Retinal pigment epithelial cell (primary cell): ENCODE measurements around the gene SCAI.

Experiments used
- DNase-seq: peaks from one replicate; pipeline ENCODE4 v3.0.0-alpha.2; 2010; ENCODE audit warnings: low read depth
- H3K4me3 ChIP-seq: 2 replicates; pipeline ENCODE4 v1.5.1; 2011; ENCODE audit warnings: mild to moderate bottlenecking, low read length, control low read depth, moderate library complexity
- TF ChIP-seq, protein P1 (sequence below): conservative IDR thresholded peaks from 2 replicates; pipeline ENCODE4 v1.5.1; 2011; ENCODE audit warnings: low read depth, low read length, control low read depth, inconsistent platforms

Gene SCAI

DNA sequence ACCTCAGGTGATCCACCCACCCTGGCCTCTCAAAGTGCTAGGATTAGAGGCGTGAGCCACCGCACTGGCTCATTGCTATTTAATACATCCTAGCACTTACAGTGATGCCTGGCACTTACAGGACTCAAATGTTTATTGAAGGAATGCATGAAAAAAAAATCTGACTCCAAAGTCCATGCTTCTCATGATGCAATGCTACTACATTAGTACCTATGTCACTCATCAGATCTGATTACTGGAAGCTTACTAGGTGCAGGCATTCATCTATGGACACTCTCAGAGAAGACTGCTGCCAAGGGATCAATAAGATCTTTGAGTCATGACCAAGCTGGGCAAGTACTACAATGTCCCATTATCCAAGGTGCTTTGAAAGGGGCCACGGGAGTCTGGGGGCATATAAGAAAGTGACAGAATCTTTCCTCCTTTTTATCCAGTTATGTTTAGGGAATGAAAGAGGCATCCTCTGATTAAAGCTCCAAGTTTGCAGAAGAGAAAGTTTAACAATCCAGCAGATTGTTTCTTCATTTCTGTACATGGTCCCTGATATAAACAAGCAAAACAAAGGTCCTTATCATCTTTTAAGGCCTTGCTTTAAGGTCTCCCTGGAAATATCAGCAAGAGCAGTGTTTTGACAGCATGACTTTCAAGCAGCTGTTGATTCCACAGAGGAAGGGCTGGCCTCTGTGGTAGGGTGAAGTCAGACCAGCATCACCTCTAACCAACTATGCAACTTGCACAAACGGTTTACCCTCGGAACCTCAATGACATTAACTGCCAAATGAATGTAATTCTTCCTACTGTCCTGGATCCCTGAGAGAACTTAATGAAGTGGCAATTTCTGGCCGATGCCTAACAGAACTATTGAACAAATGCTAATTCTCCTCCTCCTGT, 245.5 kb downstream of the SCAI start:
- TF ChIP-seq, protein P1, sequence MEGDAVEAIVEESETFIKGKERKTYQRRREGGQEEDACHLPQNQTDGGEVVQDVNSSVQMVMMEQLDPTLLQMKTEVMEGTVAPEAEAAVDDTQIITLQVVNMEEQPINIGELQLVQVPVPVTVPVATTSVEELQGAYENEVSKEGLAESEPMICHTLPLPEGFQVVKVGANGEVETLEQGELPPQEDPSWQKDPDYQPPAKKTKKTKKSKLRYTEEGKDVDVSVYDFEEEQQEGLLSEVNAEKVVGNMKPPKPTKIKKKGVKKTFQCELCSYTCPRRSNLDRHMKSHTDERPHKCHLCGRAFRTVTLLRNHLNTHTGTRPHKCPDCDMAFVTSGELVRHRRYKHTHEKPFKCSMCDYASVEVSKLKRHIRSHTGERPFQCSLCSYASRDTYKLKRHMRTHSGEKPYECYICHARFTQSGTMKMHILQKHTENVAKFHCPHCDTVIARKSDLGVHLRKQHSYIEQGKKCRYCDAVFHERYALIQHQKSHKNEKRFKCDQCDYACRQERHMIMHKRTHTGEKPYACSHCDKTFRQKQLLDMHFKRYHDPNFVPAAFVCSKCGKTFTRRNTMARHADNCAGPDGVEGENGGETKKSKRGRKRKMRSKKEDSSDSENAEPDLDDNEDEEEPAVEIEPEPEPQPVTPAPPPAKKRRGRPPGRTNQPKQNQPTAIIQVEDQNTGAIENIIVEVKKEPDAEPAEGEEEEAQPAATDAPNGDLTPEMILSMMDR, result no peak
- DNase-seq, result no peak

DNA sequence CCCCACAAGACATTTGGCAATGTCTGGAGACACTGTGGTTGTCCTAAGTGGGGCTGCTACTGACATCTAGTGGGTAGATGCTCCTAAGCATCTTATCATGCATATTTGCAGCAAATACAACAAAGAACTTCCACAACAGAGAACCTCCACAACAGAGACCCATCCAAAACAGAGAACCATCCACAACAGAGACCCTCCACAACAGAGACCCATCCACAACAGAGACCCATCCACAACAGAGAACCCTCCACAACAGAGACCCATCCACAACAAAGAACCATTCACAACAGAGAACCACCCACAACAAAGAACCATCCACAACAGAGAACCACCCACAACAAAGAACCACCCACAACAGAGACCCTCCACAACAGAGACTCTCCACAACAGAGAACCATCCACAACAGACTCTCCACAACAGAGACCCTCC, 248.6 kb downstream of the SCAI start:
- TF ChIP-seq, protein P1, result peak; percentile 61
- H3K4me3 ChIP-seq, result no peak overlapping the region
- no peak for DNase-seq

More for the DNA sequence above, 245.5 kb downstream of the SCAI start:
- no peak overlapping the region for H3K4me3 ChIP-seq

DNA sequence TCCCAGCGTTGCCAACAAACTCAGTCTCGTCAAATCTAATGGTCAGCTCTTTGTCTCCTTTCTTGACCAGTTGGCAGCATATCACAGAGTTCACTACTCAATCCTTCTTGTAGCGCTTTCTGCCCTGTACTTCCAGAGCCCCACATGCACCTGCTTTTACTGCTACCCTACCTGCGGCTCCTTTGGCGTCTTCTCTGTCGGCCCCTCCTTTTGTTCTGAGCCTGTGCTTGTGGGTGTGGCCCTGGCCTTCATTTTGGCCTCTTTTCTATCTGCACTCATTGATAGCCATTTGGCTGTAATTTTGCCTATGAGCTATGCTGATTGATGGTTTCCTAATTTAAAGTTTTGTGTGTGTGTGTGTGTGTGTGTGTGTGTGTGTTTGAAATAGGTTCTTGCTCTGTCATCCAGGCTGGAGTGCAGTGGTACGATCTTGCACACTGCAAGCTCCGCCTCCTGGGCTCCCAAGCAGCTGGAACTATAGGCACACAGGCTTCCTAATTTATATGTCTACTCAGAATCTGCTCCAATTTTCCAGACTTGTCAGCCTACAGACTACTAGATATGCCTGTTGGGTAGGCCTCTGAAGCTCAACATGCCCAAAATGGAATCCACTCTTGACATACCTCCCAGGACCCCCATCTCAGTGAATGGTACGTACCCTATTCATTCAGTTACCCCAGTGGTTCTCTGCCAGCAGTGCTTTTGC, 249.1 kb downstream of the SCAI start:
- no peak overlapping the region for H3K4me3 ChIP-seq
- DNase-seq, result no peak
- TF ChIP-seq, protein P1, result no peak
